ENCODE data around the gene MAD1L1. TPM values are rescaled to one million over a fixed set of nuclear protein-coding genes. Genes with fewer than 3 reads are reported as not detected.
"Not testable (repeated sequence)": the region's sequence is repeated elsewhere in the genome, so short reads cannot be mapped to it uniquely, and the experiment has no call there.

MAD1L1 gene
- total RNA-seq, 1 donor from 2014 or later: 32.3 TPM

GRCh38 chr7:2271273-2272026, 38.7 kb upstream of the MAD1L1 start:
- Histone ChIP-seq H3K27me3 (ENCODE audit: insufficient read depth, low read length) (no peaks in the 10 kb centered on the region), H3K4me2 (ENCODE audit: low read length) (no peak overlapping the region), H3K4me1 (ENCODE audit: insufficient read depth, low read length) (peaks cover 12% of the 10 kb centered on the region), H3K4me3 (ENCODE audit: insufficient read depth, low read depth, low read length) (no peak overlapping the region), H2AFZ (ENCODE audit: low read depth, low read length) (no peak overlapping the region), H3K27ac (ENCODE audit: low read depth, low read length) (no peak overlapping the region), H3K36me3 (ENCODE audit: insufficient read depth, low read length) (no peaks in the 10 kb centered on the region), H4K20me1 (ENCODE audit: insufficient read depth, low read length) (peaks cover 4% of the 10 kb centered on the region), H3K9ac (ENCODE audit: low read length) (no peak overlapping the region), H3K79me2 (ENCODE audit: insufficient read depth, low read length) (no peaks in the 10 kb centered on the region), H3K9me3 (ENCODE audit: insufficient read depth, low read depth, low read length) (no peaks in the 10 kb centered on the region)
- H3K9me3 Mint-ChIP-seq (ENCODE audit: unreplicated experiment): peaks cover 2% of the 10 kb centered on the region
- DNase-seq (ENCODE audit: low read depth) (no peak), FAIRE-seq (no peak)
- H3K4me1 Mint-ChIP-seq (ENCODE audit: low read depth, unreplicated experiment): peaks cover 3% of the 10 kb centered on the region
- no peak overlapping the region for H3K27ac Mint-ChIP-seq (ENCODE audit: unreplicated experiment)
- peaks cover 7% of the 10 kb centered on the region for H3K36me3 Mint-ChIP-seq (ENCODE audit: low read depth, unreplicated experiment)
- H3K27me3 Mint-ChIP-seq (ENCODE audit: low read depth, unreplicated experiment): no peaks in the 10 kb centered on the region
- no peak for TF ChIP-seq EZH2 (IDR thresholded peaks at IDR 0.05; ENCODE audit: insufficient read depth, low read length)
- H3K4me3 Mint-ChIP-seq (ENCODE audit: unreplicated experiment): no peak overlapping the region

- H3K27me3 Mint-ChIP-seq (ENCODE audit: low read depth, unreplicated experiment): no peaks in the 10 kb centered on the region
- Histone ChIP-seq H2AFZ (ENCODE audit: low read depth, low read length) (no peak overlapping the region), H3K4me1 (ENCODE audit: insufficient read depth, low read length) (peaks cover 12% of the 10 kb centered on the region), H3K36me3 (ENCODE audit: insufficient read depth, low read length) (no peaks in the 10 kb centered on the region), H3K4me3 (ENCODE audit: insufficient read depth, low read depth, low read length) (no peak overlapping the region), H3K9me3 (ENCODE audit: insufficient read depth, low read depth, low read length) (no peaks in the 10 kb centered on the region), H3K4me2 (ENCODE audit: low read length) (no peak overlapping the region), H3K79me2 (ENCODE audit: insufficient read depth, low read length) (no peaks in the 10 kb centered on the region), H3K9ac (ENCODE audit: low read length) (no peak overlapping the region), H3K27ac (ENCODE audit: low read depth, low read length) (no peak overlapping the region), H3K27me3 (ENCODE audit: insufficient read depth, low read length) (no peaks in the 10 kb centered on the region), H4K20me1 (ENCODE audit: insufficient read depth, low read length) (peaks cover 4% of the 10 kb centered on the region)
- H3K4me3 Mint-ChIP-seq (ENCODE audit: unreplicated experiment): no peak overlapping the region
- FAIRE-seq (no peak), DNase-seq (ENCODE audit: low read depth) (no peak)
- peaks cover 2% of the 10 kb centered on the region for H3K9me3 Mint-ChIP-seq (ENCODE audit: unreplicated experiment)
- H3K36me3 Mint-ChIP-seq (ENCODE audit: low read depth, unreplicated experiment): peaks cover 7% of the 10 kb centered on the region
- no peak overlapping the region for H3K27ac Mint-ChIP-seq (ENCODE audit: unreplicated experiment)
- TF ChIP-seq CTCF (IDR thresholded peaks at IDR 0.05; ENCODE audit: insufficient read depth, low read depth, low read length) (no peak), EZH2 (IDR thresholded peaks at IDR 0.05; ENCODE audit: insufficient read depth, low read length) (no peak)
- peaks cover 3% of the 10 kb centered on the region for H3K4me1 Mint-ChIP-seq (ENCODE audit: low read depth, unreplicated experiment)
Observed at GRCh38 chr7:2270495-2270894, 37.8 kb upstream of the MAD1L1 start.

- Histone ChIP-seq H4K20me1 (ENCODE audit: insufficient read depth, low read length) (peaks cover 4% of the 10 kb centered on the region), H3K4me1 (ENCODE audit: insufficient read depth, low read length) (peaks cover 12% of the 10 kb centered on the region), H3K36me3 (ENCODE audit: insufficient read depth, low read length) (no peaks in the 10 kb centered on the region), H3K4me3 (ENCODE audit: insufficient read depth, low read depth, low read length) (no peak overlapping the region), H3K27ac (ENCODE audit: low read depth, low read length) (no peak overlapping the region), H3K79me2 (ENCODE audit: insufficient read depth, low read length) (no peaks in the 10 kb centered on the region), H3K4me2 (ENCODE audit: low read length) (peak overlapping the region; percentile 45), H3K27me3 (ENCODE audit: insufficient read depth, low read length) (no peaks in the 10 kb centered on the region), H3K9ac (ENCODE audit: low read length) (peak overlapping the region; percentile 22), H2AFZ (ENCODE audit: low read depth, low read length) (no peak overlapping the region), H3K9me3 (ENCODE audit: insufficient read depth, low read depth, low read length) (no peaks in the 10 kb centered on the region)
- no peak for FAIRE-seq
- DNase-seq (ENCODE audit: low read depth): peak; percentile 11
- Mint-ChIP-seq H3K36me3 (ENCODE audit: low read depth, unreplicated experiment) (peaks cover 7% of the 10 kb centered on the region), H3K9me3 (ENCODE audit: unreplicated experiment) (peaks cover 2% of the 10 kb centered on the region), H3K27ac (ENCODE audit: unreplicated experiment) (no peak overlapping the region), H3K4me1 (ENCODE audit: low read depth, unreplicated experiment) (peaks cover 3% of the 10 kb centered on the region), H3K27me3 (ENCODE audit: low read depth, unreplicated experiment) (no peaks in the 10 kb centered on the region), H3K4me3 (ENCODE audit: unreplicated experiment) (no peak overlapping the region)
- TF ChIP-seq EZH2 (IDR thresholded peaks at IDR 0.05; ENCODE audit: insufficient read depth, low read length) (no peak), CTCF (IDR thresholded peaks at IDR 0.05; ENCODE audit: insufficient read depth, low read depth, low read length) (no peak)
Observed at GRCh38 chr7:2269991-2270460, 37.3 kb upstream of the MAD1L1 start.

DNA sequence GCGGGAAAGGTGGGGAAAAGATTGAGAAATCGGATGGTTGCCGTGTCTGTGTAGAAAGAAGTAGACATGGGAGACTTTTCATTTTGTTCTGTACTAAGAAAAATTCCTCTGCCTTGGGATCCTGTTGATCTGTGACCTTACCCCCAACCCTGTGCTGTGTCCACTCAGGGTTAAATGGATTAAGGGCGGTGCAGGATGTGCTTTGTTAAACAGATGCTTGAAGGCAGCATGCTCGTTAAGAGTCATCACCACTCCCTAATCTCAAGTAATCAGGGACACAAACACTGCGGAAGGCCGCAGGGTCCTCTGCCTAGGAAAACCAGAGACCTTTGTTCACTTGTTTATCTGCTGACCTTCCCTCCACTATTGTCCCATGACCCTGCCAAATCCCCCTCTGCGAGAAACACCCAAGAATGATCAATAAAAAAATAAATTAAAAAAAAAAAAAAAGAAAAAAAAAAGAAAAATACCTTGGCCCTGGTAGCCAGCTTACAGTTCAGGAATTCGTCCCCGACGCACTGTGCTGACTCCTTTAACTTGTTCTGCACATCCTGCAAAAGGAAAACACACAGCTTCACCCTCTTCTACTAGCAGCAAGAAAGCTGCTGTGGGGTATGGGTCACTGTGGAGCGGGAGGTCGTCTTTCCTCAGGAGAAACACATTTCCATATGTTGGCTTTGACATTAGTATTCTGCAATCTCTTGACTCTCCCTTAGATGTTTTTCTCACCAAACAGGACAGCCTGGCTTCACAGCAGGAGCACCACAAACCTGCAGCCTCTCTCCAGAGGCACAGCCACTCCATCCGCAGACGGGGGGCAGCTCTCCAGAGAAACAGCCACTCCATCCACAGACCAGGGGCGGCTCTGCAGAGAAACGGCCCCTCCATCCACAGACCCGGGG, 36.6 kb upstream of the MAD1L1 start:
- H3K9me3 Mint-ChIP-seq (ENCODE audit: unreplicated experiment); FAIRE-seq; H2AFZ ChIP-seq (ENCODE audit: low read depth, low read length); H3K79me2 ChIP-seq (ENCODE audit: insufficient read depth, low read length); H3K27me3 Mint-ChIP-seq (ENCODE audit: low read depth, unreplicated experiment); H3K27ac Mint-ChIP-seq (ENCODE audit: unreplicated experiment); H3K4me3 Mint-ChIP-seq (ENCODE audit: unreplicated experiment); H3K4me3 ChIP-seq (ENCODE audit: insufficient read depth, low read depth, low read length); H3K36me3 Mint-ChIP-seq (ENCODE audit: low read depth, unreplicated experiment); H3K27me3 ChIP-seq (ENCODE audit: insufficient read depth, low read length); H4K20me1 ChIP-seq (ENCODE audit: insufficient read depth, low read length); H3K36me3 ChIP-seq (ENCODE audit: insufficient read depth, low read length); H3K27ac ChIP-seq (ENCODE audit: low read depth, low read length); H3K9me3 ChIP-seq (ENCODE audit: insufficient read depth, low read depth, low read length); H3K4me1 Mint-ChIP-seq (ENCODE audit: low read depth, unreplicated experiment): not testable (repeated sequence)
- peak overlapping the region; percentile 45 for H3K4me2 ChIP-seq (ENCODE audit: low read length)
- peak overlapping the region; percentile 22 for H3K9ac ChIP-seq (ENCODE audit: low read length)
- peaks cover 12% of the 10 kb centered on the region for H3K4me1 ChIP-seq (ENCODE audit: insufficient read depth, low read length)
- peak; percentile 26 for DNase-seq (ENCODE audit: low read depth)
